IMR-90 (cell line): Measurements from ENCODE around the gene PAFAH1B2. TPM values are rescaled to one million over a fixed set of nuclear protein-coding genes. Genes with fewer than 3 reads are reported as not detected.

Experiments
- NFE2L2 ChIP-seq: fragments of 150-350 bp; IDR thresholded peaks from 2 replicates; pipeline ENCODE4 v1.6.1; 2016; ENCODE audit warnings: low read depth, mild to moderate bottlenecking, low read length
- polyA plus RNA-seq, 3 experiments: library from polyadenylated mRNA; depleted of rRNA; stranded (reverse); fragments of >200 nt; gene quantifications; 2 replicates each; pipeline ENCODE4 v1.2.3, GENCODE V29; 2012; ENCODE audit warnings: low replicate concordance in 1 of 3
- total RNA-seq: library from RNA; depleted of rRNA; stranded (reverse); fragments of >200 nt; gene quantifications from 2 replicates; pipeline ENCODE4 v1.2.3, GENCODE V29; 2012; rRNA removed

The PAFAH1B2 gene
- total and polyA plus RNA-seq, 2 of the 4 experiments (the other 2 are of a cell fraction): 29.8 to 280 TPM

- TF ChIP-seq NFE2L2: no peak
These were observed 81.6 kb downstream of the PAFAH1B2 start (continued) for GRCh38 chr11:117225553-117226170.

Other genes with a start within 250 kb of the PAFAH1B2 start
- 8.2 and 17.2 TPM in 2 replicates for gene SIK3, start 45.9 kb upstream of the PAFAH1B2 start, total RNA-seq
- 7.5 and 9.1 TPM in 2 replicates for gene SIK3, start 45.9 kb upstream of the PAFAH1B2 start, polyA plus RNA-seq (2012; rRNA removed)
- 6.7 and 7.3 TPM in 2 replicates for gene SIDT2, start 34.5 kb downstream of the PAFAH1B2 start, total RNA-seq
- gene SIDT2, start 34.5 kb downstream of the PAFAH1B2 start, polyA plus RNA-seq (2012; rRNA removed): 29.7 and 30.3 TPM in 2 replicates
- gene TAGLN, start 55.1 kb downstream of the PAFAH1B2 start, total RNA-seq: 1,558 and 2,558 TPM in 2 replicates
- gene TAGLN, start 55.1 kb downstream of the PAFAH1B2 start, polyA plus RNA-seq (2012; rRNA removed): 3,760 and 3,780 TPM in 2 replicates
- 35.8 and 36.7 TPM in 2 replicates for gene PCSK7, start 87.8 kb downstream of the PAFAH1B2 start, total RNA-seq
- 48.4 and 54.3 TPM in 2 replicates for gene PCSK7, start 87.8 kb downstream of the PAFAH1B2 start, polyA plus RNA-seq (2012; rRNA removed)
- 7.5 and 7.9 TPM in 2 replicates for gene RNF214, start 88.4 kb downstream of the PAFAH1B2 start, total RNA-seq
- 14.8 and 16.1 TPM in 2 replicates for gene RNF214, start 88.4 kb downstream of the PAFAH1B2 start, polyA plus RNA-seq (2012; rRNA removed)
- gene BACE1-AS, start 147.1 kb downstream of the PAFAH1B2 start, total RNA-seq: 2.5 and 2.7 TPM in 2 replicates
- 2.4 and 2.9 TPM in 2 replicates for gene BACE1-AS, start 147.1 kb downstream of the PAFAH1B2 start, polyA plus RNA-seq (2012; rRNA removed)
- gene BACE1, start 172.0 kb downstream of the PAFAH1B2 start, total RNA-seq: 27.6 and 29.2 TPM in 2 replicates
- gene BACE1, start 172.0 kb downstream of the PAFAH1B2 start, polyA plus RNA-seq (2012; rRNA removed): 42.4 and 50.6 TPM in 2 replicates
- 23.6 and 26.9 TPM in 2 replicates for gene CEP164, start 183.6 kb downstream of the PAFAH1B2 start, total RNA-seq
- 20.0 and 23.3 TPM in 2 replicates for gene CEP164, start 183.6 kb downstream of the PAFAH1B2 start, polyA plus RNA-seq (2012; rRNA removed)